Fibroblast of lung (primary cell): ENCODE data around the gene UGT1A10.

Experiments
- CTCF ChIP-seq, 2 donors: IDR thresholded peaks in 1 of 2; conservative IDR thresholded peaks in 1 of 2; 1 replicate in 1 of 2; 2 replicates in 1 of 2; pipeline ENCODE4 v1.5.1; 2011 to 2012; ENCODE audit warnings: low read length in 2 of 2, control low read depth in 1 of 2, inconsistent platforms in 1 of 2, low read depth in 1 of 2, mild to moderate bottlenecking in 1 of 2
- EZH2 ChIP-seq: IDR thresholded peaks from 2 replicates; pipeline ENCODE4 v1.5.1; 2012; ENCODE audit warnings: low read length, control low read depth, mild to moderate bottlenecking; ENCODE audit errors: missing control alignments

GRCh38 chr2:233686928-233687327 is 50.7 kb downstream of the UGT1A10 start:
- no peak for TF ChIP-seq CTCF (conservative IDR thresholded peaks at IDR 0.05 in 1 of 2, IDR thresholded peaks at IDR 0.05 in 1 of 2; ENCODE audit: low read depth in 1 of 2, low read length in 2 of 2)
- TF ChIP-seq EZH2: no peak
